Thoracic aorta (tissue), 2 donors: ENCODE measurements around the gene RTL3. TPM values are rescaled to one million over a fixed set of nuclear protein-coding genes. Genes with fewer than 3 reads are reported as not detected.

Source experiments
- ATAC-seq: fragments of 150-250 bp; one replicate; pipeline ENCODE4 v1.8.0; 2017; ENCODE audit warnings: low read depth; ENCODE audit not compliant: insufficient number of reproducible peaks, low FRiP score
- DNase-seq: peaks from one replicate; pipeline ENCODE4 v3.0.0-alpha.2; 2020; ENCODE audit warnings: low spot score
- H3K27ac ChIP-seq, 2 donors: fragments of 200-600 bp; sonication (generic); 1 replicate in 1 of 2; 2 replicates in 1 of 2; pipeline ENCODE4 v1.5.1; 2016; ENCODE audit warnings: mild to moderate bottlenecking in 2 of 2, moderate library complexity in 2 of 2
- H3K27me3 ChIP-seq: fragments of 200-600 bp; sonication (generic); replicated peaks from 2 replicates; pipeline ENCODE4 v1.6.0; 2016; ENCODE audit warnings: mild to moderate bottlenecking; ENCODE audit not compliant: insufficient read depth
- H3K36me3 ChIP-seq: fragments of 200-600 bp; sonication (generic); one replicate; pipeline ENCODE4 v1.5.1; 2016
- H3K4me1 ChIP-seq, 2 donors: fragments of 200-600 bp; sonication (generic); 1 replicate in 1 of 2; 2 replicates in 1 of 2; pipeline versions ENCODE4 v1.5.1 to v1.6.0; 2016; ENCODE audit warnings: low read depth in 2 of 2, mild to moderate bottlenecking in 1 of 2; ENCODE audit not compliant: control insufficient read depth in 1 of 2
- H3K4me3 ChIP-seq: fragments of 200-600 bp; sonication (generic); 2 replicates; pipeline ENCODE4 v1.5.1; 2016; ENCODE audit warnings: mild to moderate bottlenecking
- H3K9me3 ChIP-seq: fragments of 200-600 bp; sonication (generic); 2 replicates; pipeline ENCODE4 v1.5.1; 2016
- total RNA-seq, 2 donors: library from RNA; depleted of rRNA; stranded (reverse); fragments of >200 nt; gene quantifications; one replicate each; pipeline versions ENCODE4 v1.1.0 to v1.2.3, GENCODE V29; 2016
- TF ChIP-seq, protein P1 (sequence below): fragments of 200-600 bp; sonication (generic); IDR thresholded peaks from one replicate; pipeline ENCODE4 v1.5.1; 2019; ENCODE audit warnings: antibody characterized with exemption

RTL3 gene
- total RNA-seq, 2 donors from 2014 or later = 1.4 to 1.6 TPM

GRCh38 chrX:78693012-78693411, 33.9 kb upstream of the RTL3 start:
- Histone ChIP-seq H3K9me3 (no peaks in the 10 kb centered on the region), H3K27me3 (no peaks in the 10 kb centered on the region), H3K27ac (no peak overlapping the region), H3K36me3 (no peaks in the 10 kb centered on the region), H3K4me3 (no peak overlapping the region), H3K4me1 (no peaks in the 10 kb centered on the region)
- TF ChIP-seq, protein P1, sequence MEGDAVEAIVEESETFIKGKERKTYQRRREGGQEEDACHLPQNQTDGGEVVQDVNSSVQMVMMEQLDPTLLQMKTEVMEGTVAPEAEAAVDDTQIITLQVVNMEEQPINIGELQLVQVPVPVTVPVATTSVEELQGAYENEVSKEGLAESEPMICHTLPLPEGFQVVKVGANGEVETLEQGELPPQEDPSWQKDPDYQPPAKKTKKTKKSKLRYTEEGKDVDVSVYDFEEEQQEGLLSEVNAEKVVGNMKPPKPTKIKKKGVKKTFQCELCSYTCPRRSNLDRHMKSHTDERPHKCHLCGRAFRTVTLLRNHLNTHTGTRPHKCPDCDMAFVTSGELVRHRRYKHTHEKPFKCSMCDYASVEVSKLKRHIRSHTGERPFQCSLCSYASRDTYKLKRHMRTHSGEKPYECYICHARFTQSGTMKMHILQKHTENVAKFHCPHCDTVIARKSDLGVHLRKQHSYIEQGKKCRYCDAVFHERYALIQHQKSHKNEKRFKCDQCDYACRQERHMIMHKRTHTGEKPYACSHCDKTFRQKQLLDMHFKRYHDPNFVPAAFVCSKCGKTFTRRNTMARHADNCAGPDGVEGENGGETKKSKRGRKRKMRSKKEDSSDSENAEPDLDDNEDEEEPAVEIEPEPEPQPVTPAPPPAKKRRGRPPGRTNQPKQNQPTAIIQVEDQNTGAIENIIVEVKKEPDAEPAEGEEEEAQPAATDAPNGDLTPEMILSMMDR = no peak
- ATAC-seq (no peak), DNase-seq (no peak)

GRCh38 chrX:78687586-78687985, 28.5 kb upstream of the RTL3 start:
- Histone ChIP-seq H3K9me3 (no peaks in the 10 kb centered on the region), H3K4me1 (no peaks in the 10 kb centered on the region), H3K36me3 (no peaks in the 10 kb centered on the region), H3K4me3 (no peak overlapping the region), H3K27me3 (no peaks in the 10 kb centered on the region), H3K27ac (no peak overlapping the region)
- DNase-seq = no peak
- ATAC-seq = no peak
- TF ChIP-seq, protein P1 = no peak

DNA sequence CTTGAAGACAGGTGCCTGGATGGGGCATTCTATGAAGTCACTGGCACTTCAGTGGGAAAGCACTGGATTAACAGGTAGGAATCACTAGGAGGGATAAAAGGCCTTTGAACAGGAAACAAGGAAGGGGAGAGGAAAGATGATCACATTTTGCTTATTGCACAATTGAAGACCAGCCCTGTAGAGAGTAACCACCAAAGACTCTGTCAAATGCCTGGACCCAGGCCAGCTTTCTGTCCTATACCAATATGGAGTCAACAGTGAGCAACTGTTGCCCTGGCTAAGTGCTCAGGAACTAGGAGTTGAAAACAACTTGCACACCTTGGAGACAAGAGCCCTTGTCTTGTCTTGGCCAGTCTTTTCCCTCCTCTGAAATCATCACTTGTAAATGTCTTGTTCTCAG, 14.1 kb upstream of the RTL3 start:
- H3K27ac ChIP-seq = no peak overlapping the region
- no peak for DNase-seq
- no peaks in the 10 kb centered on the region for H3K27me3 ChIP-seq
- H3K4me1 ChIP-seq = no peaks in the 10 kb centered on the region
- no peak overlapping the region for H3K4me3 ChIP-seq
- no peaks in the 10 kb centered on the region for H3K9me3 ChIP-seq
- no peak for ATAC-seq
- no peaks in the 10 kb centered on the region for H3K36me3 ChIP-seq
- TF ChIP-seq, protein P1 = no peak

DNA sequence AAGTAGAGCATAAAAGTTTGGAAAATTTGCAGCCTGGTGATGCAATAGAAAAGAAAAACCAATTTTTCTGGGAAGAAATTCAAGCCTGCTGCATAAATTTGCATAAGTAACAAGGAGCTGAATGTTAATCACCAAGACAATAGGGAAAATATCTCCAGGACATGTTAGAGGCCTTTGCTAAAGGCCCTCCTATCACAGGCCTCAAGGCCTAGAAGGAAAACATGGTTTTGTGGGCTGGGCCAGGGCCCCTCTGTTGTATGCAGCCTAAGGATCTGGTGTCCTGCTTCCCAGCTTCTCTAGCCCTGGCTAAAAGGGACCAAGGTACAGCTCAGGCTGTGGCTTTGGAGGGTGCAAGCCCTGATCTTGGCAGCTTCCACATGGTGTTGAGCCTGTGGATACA, 6.2 kb upstream of the RTL3 start:
- Histone ChIP-seq H3K4me3 (no peak overlapping the region), H3K36me3 (no peaks in the 10 kb centered on the region), H3K4me1 (no peaks in the 10 kb centered on the region), H3K27me3 (no peaks in the 10 kb centered on the region), H3K9me3 (no peaks in the 10 kb centered on the region), H3K27ac (no peak overlapping the region)
- TF ChIP-seq, protein P1 = no peak
- DNase-seq = no peak
- ATAC-seq = no peak

- no peak for ATAC-seq
- Histone ChIP-seq H3K4me1 (peaks cover 0 to 8% of the 10 kb centered on the region in 2 donors), H3K36me3 (no peaks in the 10 kb centered on the region), H3K27me3 (no peaks in the 10 kb centered on the region), H3K9me3 (no peaks in the 10 kb centered on the region), H3K4me3 (no peak overlapping the region), H3K27ac (no peak overlapping the region)
- DNase-seq = no peak
- TF ChIP-seq, protein P1 = no peak
Observed at GRCh38 chrX:78661836-78662235, 2.7 kb upstream of the RTL3 start.
